Measurements from ENCODE around the gene LGALS1.

- TF ChIP-seq, protein P1, sequence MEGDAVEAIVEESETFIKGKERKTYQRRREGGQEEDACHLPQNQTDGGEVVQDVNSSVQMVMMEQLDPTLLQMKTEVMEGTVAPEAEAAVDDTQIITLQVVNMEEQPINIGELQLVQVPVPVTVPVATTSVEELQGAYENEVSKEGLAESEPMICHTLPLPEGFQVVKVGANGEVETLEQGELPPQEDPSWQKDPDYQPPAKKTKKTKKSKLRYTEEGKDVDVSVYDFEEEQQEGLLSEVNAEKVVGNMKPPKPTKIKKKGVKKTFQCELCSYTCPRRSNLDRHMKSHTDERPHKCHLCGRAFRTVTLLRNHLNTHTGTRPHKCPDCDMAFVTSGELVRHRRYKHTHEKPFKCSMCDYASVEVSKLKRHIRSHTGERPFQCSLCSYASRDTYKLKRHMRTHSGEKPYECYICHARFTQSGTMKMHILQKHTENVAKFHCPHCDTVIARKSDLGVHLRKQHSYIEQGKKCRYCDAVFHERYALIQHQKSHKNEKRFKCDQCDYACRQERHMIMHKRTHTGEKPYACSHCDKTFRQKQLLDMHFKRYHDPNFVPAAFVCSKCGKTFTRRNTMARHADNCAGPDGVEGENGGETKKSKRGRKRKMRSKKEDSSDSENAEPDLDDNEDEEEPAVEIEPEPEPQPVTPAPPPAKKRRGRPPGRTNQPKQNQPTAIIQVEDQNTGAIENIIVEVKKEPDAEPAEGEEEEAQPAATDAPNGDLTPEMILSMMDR (IDR thresholded peaks at IDR 0.05; ENCODE audit: borderline replicate concordance, extremely low read depth, low read length, poor library complexity, severe bottlenecking): no peak
- TF ChIP-seq EZH2 (IDR thresholded peaks at IDR 0.05; ENCODE audit: borderline replicate concordance, low read depth, low read length, severe bottlenecking): no peak
Measured at GRCh38 chr22:37690901-37691504, 15.6 kb downstream of the LGALS1 start.
